KG1 (cell line): ENCODE results near the gene PPP1R9B.

ENCODE experiments used
- DNase-seq: peaks from one replicate; lab custom pipeline; 2025; lab: John Stamatoyannopoulos, UW

The PPP1R9B gene

GRCh38 chr17:50123649-50124349 is 26.7 kb downstream of the PPP1R9B start:
- DNase-seq: no peak

GRCh38 chr17:50122945-50123344 is 27.5 kb downstream of the PPP1R9B start:
- DNase-seq: no peak

GRCh38 chr17:50120475-50121253 is 29.8 kb downstream of the PPP1R9B start:
- no peak for DNase-seq

DNA sequence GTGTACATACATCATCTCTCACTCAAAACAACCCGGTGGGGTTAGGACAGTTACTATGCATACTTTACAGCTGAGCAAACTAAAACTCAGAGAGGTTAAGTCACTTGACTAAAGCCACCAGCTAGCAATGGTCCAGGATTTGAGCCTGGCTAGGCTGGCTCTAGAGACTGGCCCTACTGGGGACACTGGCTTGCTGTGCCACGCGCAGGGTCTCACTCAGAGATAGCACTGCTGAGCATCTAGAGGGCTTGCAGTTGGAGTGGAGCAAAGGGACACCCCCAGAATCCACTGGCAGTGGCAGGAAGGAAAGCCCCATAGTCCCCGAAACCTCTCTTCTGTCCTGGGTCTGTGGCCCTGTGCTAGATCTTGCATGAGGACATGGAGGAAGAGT is 31.7 kb downstream of the PPP1R9B start:
- DNase-seq: no peak

DNA sequence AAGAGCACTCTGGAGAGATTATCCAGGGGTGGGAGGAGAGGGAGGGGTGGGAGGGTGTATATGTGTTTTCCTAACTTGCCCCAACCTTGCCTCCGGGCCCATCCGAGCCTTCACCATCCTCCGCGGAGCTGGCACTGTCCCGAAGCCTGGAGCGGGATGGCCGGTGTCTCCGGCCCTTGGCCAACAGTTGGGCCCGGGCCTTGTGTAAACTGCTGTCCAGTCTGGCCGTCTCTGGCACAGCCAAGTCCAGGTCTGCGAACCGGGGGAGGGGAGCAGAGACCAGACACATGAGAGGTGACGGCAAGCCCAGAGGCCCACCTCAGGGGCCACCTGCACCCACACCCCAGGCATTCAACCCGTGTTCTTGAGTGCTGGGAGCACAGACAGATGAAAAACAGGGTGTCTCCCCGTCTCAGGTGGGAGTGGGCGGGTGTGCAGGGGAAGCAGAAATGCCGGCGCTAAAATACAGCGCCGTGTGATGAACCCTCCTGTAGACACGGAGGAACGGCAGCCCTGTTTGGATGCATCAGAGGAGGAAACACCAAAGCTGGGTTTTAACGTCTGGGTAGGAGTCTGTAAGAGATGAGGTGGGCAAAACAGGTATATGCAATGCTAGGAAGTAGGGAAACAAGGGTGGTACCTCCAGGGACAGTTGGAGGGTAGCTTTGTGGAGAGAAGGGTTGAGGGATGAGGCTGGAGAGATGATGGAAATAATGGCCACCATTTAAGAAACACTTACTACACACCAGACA is 32.2 kb downstream of the PPP1R9B start:
- DNase-seq: no peak

DNA sequence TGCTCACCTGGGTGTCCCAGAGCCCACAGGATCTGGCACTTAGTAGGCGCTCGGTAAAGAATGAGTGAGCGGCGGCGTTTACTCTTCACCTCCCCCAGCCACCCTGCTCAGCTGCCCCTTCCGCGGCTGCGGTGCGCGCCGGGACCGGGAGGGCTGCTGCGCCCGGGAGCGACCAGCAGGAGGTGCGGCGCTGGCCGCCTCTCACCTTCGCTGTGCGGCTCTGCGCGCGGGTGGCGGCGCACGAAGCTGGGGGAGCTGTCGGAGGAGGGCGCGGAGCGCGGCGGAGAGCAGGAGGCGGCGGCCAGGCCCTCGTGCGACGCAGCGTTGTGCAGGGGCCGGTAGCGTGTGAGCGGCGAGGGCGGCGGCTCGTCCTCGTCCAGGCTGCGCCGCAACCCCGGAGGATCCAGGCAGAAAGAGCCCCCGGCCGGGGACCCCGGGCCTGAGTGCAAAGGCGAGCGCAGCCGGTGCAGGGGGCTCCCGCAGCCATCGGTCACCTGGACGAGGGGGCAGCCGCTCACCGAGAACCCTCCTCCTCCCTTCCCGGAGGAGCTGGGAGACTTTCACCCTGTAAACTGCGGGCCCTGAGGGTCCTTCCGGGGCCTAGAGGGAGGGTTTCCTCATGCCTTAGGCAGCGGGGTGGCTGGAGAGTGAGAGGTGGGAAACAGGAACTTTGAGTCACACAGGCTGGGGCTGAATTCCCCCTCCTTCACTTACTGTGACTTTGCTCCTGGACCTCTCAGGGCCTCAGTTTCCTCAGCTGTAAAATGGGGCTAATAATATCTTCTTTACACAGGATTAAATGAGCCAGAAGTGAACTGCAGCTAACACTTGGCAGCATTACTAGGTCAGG is 33.0 kb downstream of the PPP1R9B start:
- no peak for DNase-seq

DNA sequence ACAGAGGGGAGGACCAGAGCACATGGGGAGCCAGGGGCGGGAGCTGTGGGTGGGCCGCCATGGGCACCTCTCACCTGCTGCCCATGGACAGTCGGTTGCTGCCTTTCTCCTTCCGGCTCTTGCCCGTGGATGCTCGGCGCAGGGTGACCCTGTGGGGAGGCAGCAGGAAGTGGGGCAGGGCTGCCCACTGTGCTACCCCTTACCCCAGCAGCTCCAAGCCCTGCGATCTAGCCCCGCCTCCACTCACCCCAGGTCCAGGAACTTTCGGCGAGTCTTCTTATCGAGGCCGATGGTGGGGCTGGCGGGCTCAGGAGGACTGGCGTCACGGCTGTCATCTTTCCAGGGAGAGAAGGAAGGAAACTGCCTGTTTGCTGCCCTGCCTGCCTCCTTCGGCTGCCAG is 34.7 kb downstream of the PPP1R9B start:
- no peak for DNase-seq

- DNase-seq: peak; percentile 72
Observed at GRCh38 chr17:50114849-50115357, 35.6 kb downstream of the PPP1R9B start.

DNA sequence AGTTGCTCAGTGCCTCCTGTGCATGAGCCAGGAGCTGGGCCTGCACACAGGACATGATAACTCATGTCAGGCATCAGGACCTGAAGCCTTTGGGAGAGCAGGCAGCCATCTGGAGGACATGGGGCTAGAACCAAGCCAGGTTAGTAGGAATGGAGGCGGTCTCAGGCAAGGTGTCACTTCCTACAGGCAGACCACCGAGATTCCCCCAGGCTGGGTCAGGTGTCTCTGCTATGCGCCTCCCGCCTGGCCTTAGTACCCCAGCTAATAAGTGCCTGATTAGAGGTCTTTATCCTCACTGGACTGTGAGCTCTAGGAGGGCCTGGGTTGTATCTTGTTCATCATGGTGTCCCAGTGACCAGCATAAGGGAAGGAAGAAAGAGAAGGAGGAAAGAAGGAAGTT is 36.1 kb downstream of the PPP1R9B start:
- no peak for DNase-seq

DNA sequence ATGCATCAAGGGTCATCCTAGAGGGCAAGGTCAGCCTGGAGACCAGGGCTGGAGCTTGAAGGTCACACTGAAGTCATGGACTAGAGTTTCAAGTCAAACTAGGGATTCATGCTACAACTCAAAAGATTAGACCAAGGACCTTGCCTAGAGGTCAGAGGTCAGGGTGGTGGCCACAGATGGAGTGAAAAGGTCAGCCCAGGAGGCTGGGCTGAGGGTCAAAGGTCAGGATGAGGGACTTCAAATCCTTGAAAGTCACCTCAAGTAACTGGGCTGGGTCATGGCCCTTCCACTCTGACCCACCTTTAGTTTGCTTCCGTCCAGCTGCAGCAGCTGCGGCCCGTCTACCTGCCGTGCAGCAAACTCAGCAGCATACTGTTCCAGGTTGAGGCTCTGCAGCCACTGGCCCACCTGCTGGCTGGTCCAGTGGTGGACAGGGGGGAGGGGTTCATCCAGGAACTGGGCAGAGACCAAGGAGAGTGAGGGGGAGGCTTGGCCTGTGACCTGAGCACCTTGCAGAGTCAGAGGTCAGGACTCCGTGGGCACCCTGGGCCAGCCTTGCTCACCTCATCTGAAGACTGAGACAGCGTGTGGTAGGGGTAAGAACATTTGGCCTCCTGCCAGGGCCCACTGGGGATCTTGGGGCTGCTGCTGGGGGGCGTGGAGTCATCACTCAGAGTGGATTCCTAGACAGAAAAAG is 36.7 kb downstream of the PPP1R9B start:
- DNase-seq: no peak

GRCh38 chr17:50112694-50113093 is 37.8 kb downstream of the PPP1R9B start:
- no peak for DNase-seq

DNA sequence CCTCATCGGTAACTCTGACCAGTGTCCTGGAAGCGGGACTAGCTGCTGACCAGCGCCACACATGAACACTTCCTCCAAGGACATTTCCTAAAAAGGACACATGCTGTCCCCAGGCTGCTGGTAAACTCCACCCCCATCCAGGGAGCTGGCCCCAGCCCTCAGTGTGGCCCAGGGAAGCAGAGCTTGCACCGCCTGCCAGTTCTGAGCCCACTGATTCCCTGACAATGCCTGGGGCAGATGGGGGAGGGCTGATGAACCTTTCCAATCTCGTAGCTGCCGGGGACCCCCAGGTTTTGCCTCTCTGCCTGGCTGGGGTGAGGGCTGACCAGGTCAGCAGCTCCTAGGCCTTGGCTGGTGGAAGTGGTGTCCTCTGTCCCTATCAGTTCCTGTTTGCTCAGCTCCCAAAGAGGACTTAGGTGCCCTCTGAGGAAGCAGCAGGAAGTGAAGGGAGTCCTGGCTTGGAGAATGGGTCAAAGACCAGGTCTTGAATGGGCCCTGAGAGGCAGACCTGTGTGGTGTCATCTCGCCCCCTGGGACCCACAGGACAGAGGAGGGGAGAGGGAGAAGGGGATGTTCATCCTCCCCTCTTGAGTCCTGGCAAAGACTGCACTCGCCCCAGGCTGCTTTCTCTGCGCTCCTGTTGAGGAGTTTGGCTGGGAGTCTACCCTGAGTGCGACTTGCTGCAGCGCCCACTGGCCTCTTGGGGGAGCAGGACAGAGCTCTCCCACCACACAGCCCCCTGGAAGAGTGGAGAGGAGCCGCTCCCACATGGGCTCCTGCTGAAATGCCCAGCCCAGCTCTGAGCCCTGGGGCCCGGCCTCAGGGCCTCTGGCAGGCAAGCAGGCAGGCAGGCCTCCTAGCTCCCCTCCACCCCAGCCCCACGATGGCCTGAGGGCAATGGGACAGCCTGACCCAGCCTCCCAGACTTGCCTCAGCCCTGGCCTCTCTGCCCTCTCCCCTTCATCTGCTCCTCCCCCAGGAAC is 38.5 kb downstream of the PPP1R9B start:
- no peak for DNase-seq

- DNase-seq: no peak
Observed at GRCh38 chr17:50110591-50111349, 39.7 kb downstream of the PPP1R9B start.

DNA sequence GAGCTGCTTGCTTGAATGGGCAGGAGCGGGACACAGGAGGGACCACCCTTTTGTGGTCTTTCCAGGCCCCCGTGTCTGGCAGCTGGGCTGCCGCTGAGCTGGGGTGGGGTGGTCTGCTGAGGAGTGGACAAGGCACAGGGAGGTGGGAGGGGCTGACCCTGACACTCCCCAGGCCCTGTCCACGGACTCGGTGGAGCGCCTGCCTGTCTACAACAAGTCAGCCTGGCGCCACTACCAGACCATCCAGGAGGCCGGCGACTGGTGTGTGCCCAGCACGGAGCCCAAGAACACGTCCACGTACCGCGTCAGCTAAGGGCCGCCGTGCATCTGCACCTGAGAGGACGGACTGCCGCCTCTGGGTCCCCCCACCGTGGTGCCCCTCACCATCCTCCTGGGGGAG is 40.7 kb downstream of the PPP1R9B start:
- no peak for DNase-seq

- DNase-seq: no peak
Observed at GRCh38 chr17:50109207-50109606, 41.3 kb downstream of the PPP1R9B start.

- no peak for DNase-seq
Observed at GRCh38 chr17:50108556-50108955, 41.9 kb downstream of the PPP1R9B start.

- DNase-seq: no peak
Observed at GRCh38 chr17:50107790-50108414, 42.6 kb downstream of the PPP1R9B start.

GRCh38 chr17:50106393-50107131 is 43.9 kb downstream of the PPP1R9B start:
- DNase-seq: no peak
